Endodermal cell (in vitro differentiated cells): ENCODE measurements around the gene PLEKHM3. TPM values are rescaled to one million over a fixed set of nuclear protein-coding genes. Genes with fewer than 3 reads are reported as not detected.
A peak's percentile ranks its signal among the peaks of the same experiment; 100 is the strongest.

Experiments used
- DNase-seq: peaks from one replicate; pipeline ENCODE4 v3.0.0-alpha.2; 2017
- H3K27ac ChIP-seq: 2 replicates; pipeline ENCODE4 v1.5.1; 2013; ENCODE audit warnings: mild to moderate bottlenecking, low read depth, low read length, moderate library complexity
- H3K27me3 ChIP-seq: 2 replicates; pipeline ENCODE4 v1.6.1; 2013; ENCODE audit warnings: mild to moderate bottlenecking, low read length, moderate library complexity; ENCODE audit not compliant: insufficient read depth, control insufficient read depth, poor library complexity, severe bottlenecking
- H3K36me3 ChIP-seq: 2 replicates; pipeline ENCODE4 v1.7.0; 2013; ENCODE audit warnings: mild to moderate bottlenecking, low read length, moderate library complexity; ENCODE audit not compliant: control insufficient read depth, insufficient read depth
- H3K4me1 ChIP-seq: one replicate; pipeline ENCODE4 v1.7.0; 2013; ENCODE audit warnings: low read length; ENCODE audit not compliant: control insufficient read depth, insufficient read depth
- H3K4me3 ChIP-seq: 2 replicates; pipeline ENCODE4 v1.5.1; 2013; ENCODE audit warnings: mild to moderate bottlenecking, low read length, moderate library complexity
- H3K9ac ChIP-seq: 2 replicates; pipeline ENCODE4 v1.6.1; 2013; ENCODE audit warnings: mild to moderate bottlenecking, low read length, moderate library complexity; ENCODE audit not compliant: poor library complexity, severe bottlenecking; ENCODE audit errors: extremely low read depth
- H3K9me3 ChIP-seq: 2 replicates; pipeline ENCODE4 v1.6.1; 2013; ENCODE audit warnings: mild to moderate bottlenecking, low read length, moderate library complexity; ENCODE audit not compliant: control insufficient read depth
- H3K27ac Mint-ChIP-seq: 2 replicates; pipeline ENCODE4 v1.8.0; 2020; ENCODE audit warnings: mixed read lengths
- H3K27me3 Mint-ChIP-seq: 2 replicates; pipeline ENCODE4 v1.8.0; 2021; ENCODE audit warnings: mild to moderate bottlenecking, mixed read lengths; ENCODE audit not compliant: insufficient read depth
- H3K36me3 Mint-ChIP-seq: 2 replicates; pipeline ENCODE4 v1.8.0; 2020; ENCODE audit warnings: low read depth, mixed read lengths
- H3K4me1 Mint-ChIP-seq: 2 replicates; pipeline ENCODE4 v1.8.0; 2020; ENCODE audit warnings: mixed read lengths
- H3K4me3 Mint-ChIP-seq: 2 replicates; pipeline ENCODE4 v1.8.0; 2020; ENCODE audit warnings: mild to moderate bottlenecking, moderate library complexity, mixed read lengths
- H3K9me3 Mint-ChIP-seq: 2 replicates; pipeline ENCODE4 v1.8.0; 2020; ENCODE audit warnings: mild to moderate bottlenecking, mixed read lengths
- WGBS, 2 experiments: methylation state at CpG; one replicate each; pipeline versions ENCODE4 v1.1.5 to v1.1.7; 2013; ENCODE audit warnings: missing lambda C conversion rate in 2 of 2, mixed read lengths in 1 of 2; ENCODE audit not compliant: insufficient coverage in 1 of 2, insufficient read length in 1 of 2; 5-methylcytosine and 5-hydroxymethylcytosine counted together
- long read RNA-seq, 4 experiments: library from polyadenylated mRNA in 2 of 4; library from RNA in 1 of 4; library from capped mRNA in 1 of 4; stranded (forward) in 3 of 4; unstranded in 1 of 4; transcript quantifications; one replicate each; pipeline ENCODE4 v2.0.0, GENCODE V29; 2020 to 2021; ENCODE audit warnings: inconsistent platforms in 1 of 4
- polyA plus RNA-seq, 2 experiments: library from polyadenylated mRNA; stranded (reverse); fragments of 50-300 nt; gene quantifications; one replicate each; pipeline ENCODE4 v1.2.3, GENCODE V29; 2013
- total RNA-seq, 2 donors: library from RNA; stranded (reverse); fragmentation: NEBNext Ultra II Directional in 1 of 2; extraction: Animal tissue kit (Norgen Biotek cat#: 25700) in 1 of 2; gene quantifications; 2 replicates in 1 of 2; 3 replicates in 1 of 2; pipeline ENCODE4 v1.2.1, GENCODE V29; 2021
- TF ChIP-seq, protein P1 (sequence below): fragments of 200-600 bp; sonication (generic); conservative IDR thresholded peaks from 2 replicates; pipeline ENCODE4 v1.5.0; 2021; ENCODE audit warnings: antibody characterized with exemption, mild to moderate bottlenecking

Gene PLEKHM3
- 10 to 100 TPM; 13.3 to 17.9 TPM for total RNA-seq
- 6.8 TPM for polyA plus RNA-seq (2013, experiment 1 of 2)
- polyA plus RNA-seq (2013, experiment 2 of 2) = 6.6 TPM
- long read RNA-seq, experiment 1, partial matches to known transcripts = 0 of 3 reads
- long read RNA-seq, experiment 1, other reads (novel, unspliced or antisense) = 3 of 3 reads
- long read RNA-seq, experiment 2, full-length matches to known transcripts = 2 of 12 reads
- long read RNA-seq, experiment 2, partial matches to known transcripts = 3 of 12 reads
- long read RNA-seq, experiment 2, other reads (novel, unspliced or antisense) = 7 of 12 reads
- long read RNA-seq, experiment 3, full-length matches to known transcripts = 3 of 14 reads
- long read RNA-seq, experiment 3, partial matches to known transcripts = 4 of 14 reads
- long read RNA-seq, experiment 3, other reads (novel, unspliced or antisense) = 7 of 14 reads
- long read RNA-seq, experiment 4, partial matches to known transcripts = 2 of 3 reads
- long read RNA-seq, experiment 4, other reads (novel, unspliced or antisense) = 1 of 3 reads

GRCh38 chr2:208025037-208025813 is at the start of gene PLEKHM3:
Gene PLEKHM3 (minus strand): TSS chr2:208025527. CDS start chr2:208001639, 23,888 bp downstream.
- H3K36me3 Mint-ChIP-seq = peaks cover 2% of the 10 kb centered on the region
- no peaks in the 10 kb centered on the region for H3K27me3 ChIP-seq
- H3K4me1 Mint-ChIP-seq = peaks cover 10% of the 10 kb centered on the region
- H3K27ac ChIP-seq = no peak within 1 kb of the TSS
- WGBS, 2 experiments = 5 to 7% methylated on average over 20 to 38 of the region's 38 CpGs
- peak within 1 kb of the TSS; percentile 93 for H3K27ac Mint-ChIP-seq
- peak; percentile 96 for DNase-seq
- no peaks in the 10 kb centered on the region for H3K9me3 Mint-ChIP-seq
- H3K4me3 ChIP-seq = peak within 1 kb of the TSS; percentile 96
- peak within 1 kb of the TSS; percentile 50 for H3K9ac ChIP-seq
- no peaks in the 10 kb centered on the region for H3K9me3 ChIP-seq
- peak within 1 kb of the TSS; percentile 68 for H3K4me3 Mint-ChIP-seq
- no peaks in the 10 kb centered on the region for H3K4me1 ChIP-seq
- no peaks in the 10 kb centered on the region for H3K27me3 Mint-ChIP-seq
- TF ChIP-seq, protein P1, sequence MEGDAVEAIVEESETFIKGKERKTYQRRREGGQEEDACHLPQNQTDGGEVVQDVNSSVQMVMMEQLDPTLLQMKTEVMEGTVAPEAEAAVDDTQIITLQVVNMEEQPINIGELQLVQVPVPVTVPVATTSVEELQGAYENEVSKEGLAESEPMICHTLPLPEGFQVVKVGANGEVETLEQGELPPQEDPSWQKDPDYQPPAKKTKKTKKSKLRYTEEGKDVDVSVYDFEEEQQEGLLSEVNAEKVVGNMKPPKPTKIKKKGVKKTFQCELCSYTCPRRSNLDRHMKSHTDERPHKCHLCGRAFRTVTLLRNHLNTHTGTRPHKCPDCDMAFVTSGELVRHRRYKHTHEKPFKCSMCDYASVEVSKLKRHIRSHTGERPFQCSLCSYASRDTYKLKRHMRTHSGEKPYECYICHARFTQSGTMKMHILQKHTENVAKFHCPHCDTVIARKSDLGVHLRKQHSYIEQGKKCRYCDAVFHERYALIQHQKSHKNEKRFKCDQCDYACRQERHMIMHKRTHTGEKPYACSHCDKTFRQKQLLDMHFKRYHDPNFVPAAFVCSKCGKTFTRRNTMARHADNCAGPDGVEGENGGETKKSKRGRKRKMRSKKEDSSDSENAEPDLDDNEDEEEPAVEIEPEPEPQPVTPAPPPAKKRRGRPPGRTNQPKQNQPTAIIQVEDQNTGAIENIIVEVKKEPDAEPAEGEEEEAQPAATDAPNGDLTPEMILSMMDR = no peak
- peaks cover 18% of the 10 kb centered on the region for H3K36me3 ChIP-seq

DNA sequence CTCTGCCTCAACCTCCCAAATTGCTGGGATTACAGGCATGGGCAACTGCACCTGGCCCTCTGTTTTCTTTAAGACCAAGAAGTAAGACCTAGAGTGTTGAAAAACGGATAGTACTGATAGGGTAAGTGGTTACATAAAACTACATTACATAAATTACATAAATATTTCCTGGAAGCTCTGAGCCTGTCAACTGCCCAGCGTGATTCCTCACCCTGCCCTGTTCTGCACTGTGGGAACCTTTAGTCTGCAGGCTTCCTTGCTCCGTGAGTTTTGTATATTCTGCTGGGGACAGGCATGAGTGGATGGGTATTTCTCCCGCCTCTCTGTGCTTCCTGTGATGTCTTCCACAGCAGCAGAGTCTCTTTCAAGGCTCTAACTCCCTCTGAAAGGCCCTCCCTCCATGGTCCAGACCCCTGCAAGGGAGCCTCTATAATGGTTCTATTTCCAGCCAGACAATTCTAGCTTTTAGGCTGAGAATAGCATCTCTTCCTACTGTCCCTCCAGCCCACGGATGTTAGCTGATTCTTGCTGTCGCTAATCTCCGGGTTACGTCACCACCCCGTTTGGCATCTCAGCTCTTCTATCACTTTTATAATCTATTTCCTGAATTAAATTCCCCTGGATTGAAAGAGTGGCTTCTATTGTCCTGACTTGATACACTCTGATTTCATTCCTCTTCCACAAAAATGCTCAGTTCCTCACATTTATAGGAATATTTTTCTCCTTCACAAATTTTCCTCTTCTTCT is 49.5 kb upstream of the PLEKHM3 start:
- TF ChIP-seq, protein P1 = no peak
- H3K27me3 ChIP-seq = no peaks in the 10 kb centered on the region
- H3K4me1 ChIP-seq = peaks cover 16% of the 10 kb centered on the region
- H3K36me3 ChIP-seq = no peaks in the 10 kb centered on the region
- 81 to 88% methylated on average over 4 to 8 of the region's 9 CpGs for WGBS, 2 experiments
- no peak overlapping the region for H3K4me3 Mint-ChIP-seq
- no peaks in the 10 kb centered on the region for H3K27me3 Mint-ChIP-seq
- no peaks in the 10 kb centered on the region for H3K9me3 ChIP-seq
- H3K27ac Mint-ChIP-seq = no peak overlapping the region
- H3K36me3 Mint-ChIP-seq = no peaks in the 10 kb centered on the region
- peak; percentile 47 for DNase-seq
- H3K9ac ChIP-seq = no peak overlapping the region
- H3K27ac ChIP-seq = no peak overlapping the region
- H3K9me3 Mint-ChIP-seq = peaks cover 2% of the 10 kb centered on the region
- no peak overlapping the region for H3K4me3 ChIP-seq
- H3K4me1 Mint-ChIP-seq = peaks cover 27% of the 10 kb centered on the region
